Measurements from ENCODE around the gene AEBP1.

Gene AEBP1

GRCh38 chr7:44103923-44104859 lies at the start of gene AEBP1:
Gene AEBP1 (plus strand): TSS chr7:44104345. CDS start chr7:44104666, 321 bp downstream.
- DNase-seq (ENCODE audit: low spot score) (peak; percentile 72), FAIRE-seq (no peak)

DNA sequence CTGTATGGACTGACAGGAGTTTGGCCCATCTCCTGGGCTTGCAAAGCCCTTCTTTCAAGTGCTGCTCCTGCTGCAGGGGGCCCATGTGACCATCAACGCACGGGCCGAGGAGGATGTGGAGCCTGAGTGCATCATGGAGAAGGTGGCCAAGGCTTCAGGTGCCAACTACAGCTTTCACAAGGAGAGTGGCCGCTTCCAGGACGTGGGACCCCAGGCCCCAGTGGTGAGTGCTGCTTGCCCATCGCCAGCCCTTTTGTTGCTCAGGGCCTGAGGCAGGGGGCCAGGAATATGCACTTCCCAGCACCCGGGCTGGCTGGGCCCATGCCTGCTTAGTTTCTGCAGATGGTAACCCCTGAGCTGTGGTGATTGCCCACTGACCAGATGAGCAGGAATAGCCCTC lies 47.5 kb upstream of the AEBP1 start:
- DNase-seq (ENCODE audit: low spot score) = no peak
- no peak for FAIRE-seq

DNA sequence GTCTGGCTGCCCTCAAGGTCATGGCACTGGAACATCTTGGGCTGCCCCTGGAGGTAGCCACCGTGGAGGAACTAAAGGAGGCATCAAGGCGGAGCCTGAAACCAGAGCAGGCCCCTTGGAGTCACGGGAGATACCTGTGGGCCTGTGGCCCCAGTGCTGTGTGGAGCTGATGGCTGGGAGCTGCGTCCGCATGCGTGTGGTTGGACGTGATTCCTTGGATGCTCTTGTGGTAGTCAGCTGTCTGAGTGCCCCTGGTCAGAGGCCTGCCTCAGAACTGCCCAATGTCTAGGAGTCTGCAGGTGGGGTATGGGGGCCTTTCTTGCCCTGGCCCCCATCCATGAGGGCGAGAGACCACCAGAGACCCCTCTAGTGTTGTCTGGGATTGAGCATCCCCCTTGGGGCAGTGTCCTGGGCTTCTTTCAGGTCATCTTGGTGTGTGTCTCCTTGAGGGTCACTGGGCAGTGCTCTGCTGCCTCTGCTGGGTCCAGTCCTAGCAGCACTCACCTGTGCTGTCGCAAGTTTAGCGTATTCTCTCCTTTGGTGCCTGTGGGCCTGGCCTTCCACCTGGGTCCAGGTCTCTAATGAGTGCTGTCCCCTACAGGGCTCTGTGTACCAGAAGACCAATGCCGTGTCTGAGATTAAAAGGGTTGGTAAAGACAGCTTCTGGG lies 46.8 kb upstream of the AEBP1 start:
- DNase-seq (ENCODE audit: low spot score) (no peak), FAIRE-seq (no peak)

DNA sequence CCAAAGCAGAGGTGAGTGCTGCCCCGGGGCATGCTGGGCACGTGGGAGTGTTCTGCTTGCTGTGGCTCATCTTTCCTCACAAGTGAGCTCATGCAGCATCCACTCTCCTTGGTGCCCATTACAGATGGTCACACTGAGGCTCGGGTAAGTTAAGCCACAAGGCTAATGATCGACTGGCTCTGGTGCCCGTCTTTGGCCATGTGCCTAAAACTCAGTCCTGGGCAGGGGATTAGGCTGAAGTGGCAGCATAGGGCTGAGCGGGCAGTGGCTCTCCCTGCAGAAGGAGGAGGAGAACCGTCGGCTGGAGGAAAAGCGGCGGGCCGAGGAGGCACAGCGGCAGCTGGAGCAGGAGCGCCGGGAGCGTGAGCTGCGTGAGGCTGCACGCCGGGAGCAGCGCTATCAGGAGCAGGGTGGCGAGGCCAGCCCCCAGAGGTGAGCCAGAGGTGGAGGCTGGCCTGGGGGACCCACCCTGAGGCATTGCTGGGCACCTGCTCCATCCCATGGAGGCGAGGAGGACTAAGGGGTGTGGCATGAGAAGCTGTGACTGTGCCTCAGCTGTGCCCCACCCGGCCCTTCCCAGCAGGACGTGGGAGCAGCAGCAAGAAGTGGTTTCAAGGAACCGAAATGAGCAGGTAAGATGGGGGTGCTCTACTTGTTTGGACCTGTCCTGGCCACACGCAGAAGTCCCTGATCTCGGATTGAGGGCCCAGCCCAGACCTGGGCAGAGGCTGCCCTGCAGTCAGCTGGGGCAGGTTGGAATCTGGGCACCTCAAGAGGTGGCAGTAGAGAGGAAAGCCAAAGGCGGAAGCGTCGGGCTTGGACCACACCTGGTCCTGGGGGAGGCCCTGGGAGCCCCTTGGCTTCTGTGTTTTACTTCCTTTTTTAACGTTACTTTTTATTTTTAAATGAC lies 46.0 kb upstream of the AEBP1 start:
- DNase-seq (ENCODE audit: low spot score) (no peak), FAIRE-seq (no peak)

- DNase-seq (ENCODE audit: low spot score) = no peak
- FAIRE-seq = peak; percentile 9
Measured at GRCh38 chr7:44058759-44059218, 45.4 kb upstream of the AEBP1 start.

GRCh38 chr7:44059219-44060090 lies 44.7 kb upstream of the AEBP1 start:
- FAIRE-seq (peak; percentile 77), DNase-seq (ENCODE audit: low spot score) (no peak)

DNA sequence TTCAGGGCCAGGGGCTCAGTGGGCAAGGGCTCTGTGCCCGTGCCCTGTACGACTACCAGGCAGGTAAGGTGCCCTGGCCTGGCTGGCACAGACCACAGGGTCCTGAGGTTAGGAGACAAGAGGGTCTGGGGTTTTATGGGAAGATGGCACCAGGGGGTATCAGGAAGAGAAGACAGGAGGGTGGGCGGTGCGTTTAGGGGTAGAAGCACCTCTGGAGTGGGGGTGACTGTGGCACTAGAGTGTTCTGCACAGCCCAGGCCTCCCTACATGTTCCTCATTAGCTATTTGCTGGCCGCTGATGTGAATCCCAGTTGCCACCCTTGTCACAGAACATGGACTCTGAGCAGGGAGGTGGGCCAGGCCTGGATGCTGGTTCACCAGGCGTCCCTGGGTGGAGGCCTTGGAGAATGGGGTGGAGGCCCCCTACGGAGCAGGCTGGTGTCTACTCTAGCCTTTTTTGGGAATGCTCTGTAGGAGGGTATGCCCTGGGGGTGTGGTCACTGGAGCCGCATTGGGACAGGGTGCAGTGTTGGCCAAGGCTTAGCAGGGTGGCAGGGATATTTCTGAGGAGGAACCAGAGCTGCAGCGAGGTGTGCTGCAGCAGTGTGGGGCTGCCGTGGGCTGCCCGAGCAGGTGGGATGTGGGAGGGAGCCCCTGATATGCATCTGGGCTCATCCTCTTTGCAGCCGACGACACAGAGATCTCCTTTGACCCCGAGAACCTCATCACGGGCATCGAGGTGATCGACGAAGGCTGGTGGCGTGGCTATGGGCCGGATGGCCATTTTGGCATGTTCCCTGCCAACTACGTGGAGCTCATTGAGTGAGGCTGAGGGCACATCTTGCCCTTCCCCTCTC lies 43.8 kb upstream of the AEBP1 start:
- no peak for FAIRE-seq

GRCh38 chr7:44060948-44061644 lies 43.0 kb upstream of the AEBP1 start:
- FAIRE-seq (no peak), DNase-seq (ENCODE audit: low spot score) (no peak)

More for the DNA sequence above, 43.8 kb upstream of the AEBP1 start:
- no peak for DNase-seq (ENCODE audit: low spot score)

- no peak for DNase-seq (ENCODE audit: low spot score)
- no peak for FAIRE-seq
Measured at GRCh38 chr7:44061645-44062179, 42.4 kb upstream of the AEBP1 start.

- FAIRE-seq = no peak
- no peak for DNase-seq (ENCODE audit: low spot score)
Measured at GRCh38 chr7:44062180-44062902, 41.8 kb upstream of the AEBP1 start.

GRCh38 chr7:44062903-44063295 lies 41.2 kb upstream of the AEBP1 start:
- no peak for FAIRE-seq
- no peak for DNase-seq (ENCODE audit: low spot score)

GRCh38 chr7:44063547-44063893 lies 40.6 kb upstream of the AEBP1 start:
- DNase-seq (ENCODE audit: low spot score) = no peak
- no peak for FAIRE-seq

- FAIRE-seq = no peak
- DNase-seq (ENCODE audit: low spot score) = no peak
Measured at GRCh38 chr7:44063894-44064651, 40.1 kb upstream of the AEBP1 start.

- FAIRE-seq = no peak
- no peak for DNase-seq (ENCODE audit: low spot score)
Measured at GRCh38 chr7:44064791-44065430, 39.2 kb upstream of the AEBP1 start.

DNA sequence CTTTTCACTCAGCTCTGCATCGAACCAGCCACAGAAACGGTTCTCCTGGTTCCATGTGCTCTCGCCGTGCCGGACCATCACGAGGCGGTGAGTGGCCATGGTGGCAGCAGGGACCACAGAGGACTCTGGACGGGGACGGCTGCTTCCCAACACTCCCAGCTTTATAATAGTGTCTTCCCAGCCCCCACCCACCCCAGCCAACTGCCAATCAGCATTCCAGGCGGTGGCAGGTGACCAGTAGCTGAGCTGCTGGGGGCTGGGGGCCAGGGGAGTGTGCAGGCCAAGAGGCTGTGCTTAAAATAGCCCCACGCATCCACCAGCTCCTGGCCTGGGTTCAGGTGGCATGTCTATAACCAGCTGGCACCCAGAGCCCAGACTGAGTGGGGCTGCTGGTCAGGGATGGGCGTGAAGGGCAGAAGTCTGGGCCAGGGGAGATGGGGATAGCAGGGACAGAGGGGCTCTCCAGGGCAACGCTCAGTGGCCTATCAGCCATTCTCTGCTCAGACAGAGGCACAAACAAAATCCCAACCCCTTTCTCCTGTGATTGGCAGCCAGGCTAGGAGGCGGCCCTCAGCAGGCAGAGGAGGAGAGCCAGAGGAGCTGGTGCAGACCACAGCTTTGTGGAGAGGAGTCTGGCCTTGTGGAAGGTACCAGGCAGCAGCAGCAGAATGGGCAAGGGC lies 38.6 kb upstream of the AEBP1 start, which contains the start of gene PGAM2:
TSS of gene PGAM2 (minus strand) at position 137 of the 680 bp plus-strand sequence. CDS start at position 99, 38 bp downstream.
- FAIRE-seq (no peak), DNase-seq (ENCODE audit: low spot score) (no peak)

DNA sequence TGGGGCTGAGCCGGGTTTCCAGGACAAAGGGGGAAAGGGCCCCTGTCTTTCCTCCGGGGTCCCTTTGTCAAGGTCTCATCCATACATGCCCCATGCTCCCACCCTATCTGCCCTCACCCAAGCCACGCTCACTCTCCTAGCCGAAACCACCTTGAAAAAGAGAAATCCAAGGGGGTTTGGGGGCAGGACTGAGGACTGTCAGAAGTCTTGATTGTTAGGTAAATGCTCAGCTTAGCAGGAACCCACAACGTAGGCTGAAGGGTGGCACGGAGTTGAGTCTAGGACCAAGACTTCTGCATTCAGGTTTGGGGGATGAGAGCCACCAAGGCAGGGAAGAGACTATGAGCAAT lies 38.1 kb upstream of the AEBP1 start:
- no peak for FAIRE-seq
- no peak for DNase-seq (ENCODE audit: low spot score)
